HFFc6 (cell line): ENCODE results near the gene RPS6KA5. TPM values are rescaled to one million over a fixed set of nuclear protein-coding genes. Genes with fewer than 3 reads are reported as not detected.
"Not testable (repeated sequence)": the region's sequence is repeated elsewhere in the genome, so short reads cannot be mapped to it uniquely, and the experiment has no call there.

ENCODE experiments used
- DNase-seq: peaks from one replicate; pipeline ENCODE4 v3.0.0-alpha.2; 2018
- H3K27ac Mint-ChIP-seq: 2 replicates; pipeline ENCODE4 v1.8.0; 2020; ENCODE audit warnings: mild to moderate bottlenecking, mixed read lengths
- H3K27me3 Mint-ChIP-seq: 2 replicates; pipeline ENCODE4 v1.8.0; 2021; ENCODE audit warnings: mild to moderate bottlenecking, moderate library complexity, mixed read lengths; ENCODE audit not compliant: insufficient read depth
- H3K36me3 Mint-ChIP-seq: 2 replicates; pipeline ENCODE4 v1.8.0; 2021; ENCODE audit warnings: low read depth, mixed read lengths
- H3K4me1 Mint-ChIP-seq: 2 replicates; pipeline ENCODE4 v1.8.0; 2020; ENCODE audit warnings: low read depth, mixed read lengths
- H3K4me3 Mint-ChIP-seq: 2 replicates; pipeline ENCODE4 v1.8.0; 2020; ENCODE audit warnings: mild to moderate bottlenecking, moderate library complexity, mixed read lengths
- H3K9me3 Mint-ChIP-seq: 2 replicates; pipeline ENCODE4 v1.8.0; 2020; ENCODE audit warnings: mild to moderate bottlenecking, mixed read lengths
- CTCF ChIP-seq: fragments of 200-600 bp; sonication (generic); IDR thresholded peaks from 2 replicates; pipeline ENCODE4 v1.5.0; 2021; ENCODE audit warnings: antibody characterized with exemption, mild to moderate bottlenecking
- total RNA-seq, 6 experiments: library from RNA; stranded (reverse); fragmentation: NEBNext Ultra II Directional; extraction: Animal tissue kit (Norgen Biotek cat#: 25700); gene quantifications; 2 replicates in 1 of 6; 3 replicates in 5 of 6; pipeline ENCODE4 v1.2.3, GENCODE V29; 2021

Gene RPS6KA5
- total RNA-seq, 6 experiments from 2014 or later, result 0.36 to 0.91 (median 0.48) TPM

- no peak for DNase-seq
- H3K9me3 Mint-ChIP-seq, result no peaks in the 10 kb centered on the region
- H3K27ac Mint-ChIP-seq, result no peak overlapping the region
- H3K36me3 Mint-ChIP-seq, result no peaks in the 10 kb centered on the region
- peaks cover 27% of the 10 kb centered on the region for H3K27me3 Mint-ChIP-seq
- peaks cover 6% of the 10 kb centered on the region for H3K4me1 Mint-ChIP-seq
- TF ChIP-seq CTCF, result no peak
- no peak overlapping the region for H3K4me3 Mint-ChIP-seq
These were observed 34.7 kb upstream of the RPS6KA5 start for GRCh38 chr14:91095178-91095577.

GRCh38 chr14:91094772-91095171, 34.3 kb upstream of the RPS6KA5 start:
- no peak overlapping the region for H3K4me3 Mint-ChIP-seq

GRCh38 chr14:91093743-91094472, 33.5 kb upstream of the RPS6KA5 start:
- H3K4me1 Mint-ChIP-seq, H3K36me3 Mint-ChIP-seq, H3K9me3 Mint-ChIP-seq, DNase-seq, H3K4me3 Mint-ChIP-seq, H3K27ac Mint-ChIP-seq: not testable (repeated sequence)
- peaks cover 35% of the 10 kb centered on the region for H3K27me3 Mint-ChIP-seq

More at GRCh38 chr14:91094772-91095171, 34.3 kb upstream of the RPS6KA5 start:
- H3K36me3 Mint-ChIP-seq, result no peaks in the 10 kb centered on the region
- no peak overlapping the region for H3K27ac Mint-ChIP-seq
- H3K27me3 Mint-ChIP-seq, result peaks cover 29% of the 10 kb centered on the region
- DNase-seq, result no peak
- peaks cover 6% of the 10 kb centered on the region for H3K4me1 Mint-ChIP-seq
- H3K9me3 Mint-ChIP-seq, result no peaks in the 10 kb centered on the region
- TF ChIP-seq CTCF, result no peak

GRCh38 chr14:91092073-91092472, 31.6 kb upstream of the RPS6KA5 start:
- no peaks in the 10 kb centered on the region for H3K36me3 Mint-ChIP-seq
- no peaks in the 10 kb centered on the region for H3K9me3 Mint-ChIP-seq
- TF ChIP-seq CTCF, result no peak

GRCh38 chr14:91090743-91091142, 30.3 kb upstream of the RPS6KA5 start:
- H3K36me3 Mint-ChIP-seq, result no peaks in the 10 kb centered on the region
- H3K4me3 Mint-ChIP-seq, result no peak overlapping the region
- no peak overlapping the region for H3K27ac Mint-ChIP-seq
- H3K4me1 Mint-ChIP-seq, result no peaks in the 10 kb centered on the region
- TF ChIP-seq CTCF, result no peak
- H3K27me3 Mint-ChIP-seq, result peaks cover 35% of the 10 kb centered on the region
- no peaks in the 10 kb centered on the region for H3K9me3 Mint-ChIP-seq
- DNase-seq, result no peak

More at GRCh38 chr14:91092073-91092472, 31.6 kb upstream of the RPS6KA5 start:
- H3K27me3 Mint-ChIP-seq, result peaks cover 39% of the 10 kb centered on the region
- H3K4me3 Mint-ChIP-seq, result no peak overlapping the region
- H3K4me1 Mint-ChIP-seq, result no peaks in the 10 kb centered on the region
- DNase-seq, result no peak
- H3K27ac Mint-ChIP-seq, result no peak overlapping the region

GRCh38 chr14:91089958-91090535, 29.6 kb upstream of the RPS6KA5 start:
- H3K9me3 Mint-ChIP-seq, result no peaks in the 10 kb centered on the region
- no peaks in the 10 kb centered on the region for H3K36me3 Mint-ChIP-seq
- no peak overlapping the region for H3K27ac Mint-ChIP-seq
- no peak for TF ChIP-seq CTCF
- no peak for DNase-seq
- peaks cover 37% of the 10 kb centered on the region for H3K27me3 Mint-ChIP-seq
- H3K4me3 Mint-ChIP-seq, result no peak overlapping the region
- H3K4me1 Mint-ChIP-seq, result no peaks in the 10 kb centered on the region
